GM11168 (cell line): ENCODE data around the gene NDRG2.
"Not testable (repeated sequence)": the region's sequence is repeated elsewhere in the genome, so short reads cannot be mapped to it uniquely, and the experiment has no call there.

ENCODE experiments used
- in situ Hi-C: fragments of 300-500 bp; cut with MboI; formaldehyde crosslinking; loops from one replicate; pipeline ENCODE4 v1.12.0; 2022; ENCODE audit warnings: low sequenced_read_pairs; ENCODE audit not compliant: unreplicated experiment

The NDRG2 gene

DNA sequence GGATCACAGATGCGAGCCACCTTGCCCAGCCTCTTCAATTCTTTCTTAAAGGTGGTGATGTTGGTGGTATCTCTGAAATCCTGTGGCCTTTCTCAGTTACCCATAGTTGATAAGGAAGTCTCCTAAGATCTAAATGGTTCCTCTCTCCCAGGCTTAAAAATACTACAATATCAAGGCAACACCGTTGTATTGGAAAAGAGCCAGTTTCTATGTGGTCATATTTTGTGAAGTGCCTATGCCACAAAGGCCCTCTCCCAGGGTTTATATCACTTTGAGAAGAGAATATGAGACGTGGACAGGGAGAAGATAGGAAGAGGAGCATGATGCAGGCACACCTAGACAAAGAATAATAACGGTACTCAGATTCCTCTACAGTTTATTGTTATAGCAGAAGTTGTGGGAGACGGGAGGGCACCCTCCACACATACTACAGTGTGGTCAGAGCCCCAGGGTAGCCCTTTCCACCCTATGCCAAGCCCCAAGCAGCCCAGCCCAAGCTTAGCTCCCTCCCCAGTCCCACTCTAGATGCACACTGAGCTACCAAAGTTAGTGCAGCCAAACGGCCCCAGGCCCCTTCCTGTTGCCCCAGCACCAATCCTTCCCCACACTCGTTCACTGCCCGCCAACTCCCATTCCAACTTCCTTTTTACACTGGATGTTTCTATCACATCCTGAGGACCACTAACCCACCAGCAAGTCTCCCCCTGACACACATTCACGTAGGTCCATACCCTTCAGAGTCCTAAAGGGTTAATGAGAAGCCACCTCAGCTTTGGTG, 8.3 kb downstream of the NDRG2 start:
- in situ Hi-C loops, result loop anchor here (10.0 kb wide), 1 partner anchor 78 kb away; the partner anchor contains the start of gene ZNF219

DNA sequence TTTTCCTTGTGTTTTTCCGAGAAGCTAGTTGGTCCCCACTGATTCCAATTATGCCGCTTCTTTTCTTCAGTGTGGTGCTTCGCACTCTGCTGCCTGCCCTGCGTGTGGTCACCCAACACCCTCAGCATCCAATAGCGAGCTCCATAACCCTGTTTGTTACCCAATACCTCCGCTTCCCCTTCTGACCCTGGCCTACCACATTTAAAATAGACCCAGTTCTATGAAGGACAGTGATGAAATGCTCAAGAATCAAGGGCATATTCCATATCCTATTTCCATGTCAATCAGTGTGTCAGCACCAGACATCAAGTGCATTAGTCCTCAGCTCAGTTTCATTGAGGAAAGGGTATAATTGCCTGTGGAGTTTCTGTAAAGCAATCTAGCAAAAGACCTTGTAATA, 9.5 kb downstream of the NDRG2 start:
- in situ Hi-C loops, result loop anchor here (10.0 kb wide), 1 partner anchor 79 kb away; the partner anchor contains the start of gene ZNF219

DNA sequence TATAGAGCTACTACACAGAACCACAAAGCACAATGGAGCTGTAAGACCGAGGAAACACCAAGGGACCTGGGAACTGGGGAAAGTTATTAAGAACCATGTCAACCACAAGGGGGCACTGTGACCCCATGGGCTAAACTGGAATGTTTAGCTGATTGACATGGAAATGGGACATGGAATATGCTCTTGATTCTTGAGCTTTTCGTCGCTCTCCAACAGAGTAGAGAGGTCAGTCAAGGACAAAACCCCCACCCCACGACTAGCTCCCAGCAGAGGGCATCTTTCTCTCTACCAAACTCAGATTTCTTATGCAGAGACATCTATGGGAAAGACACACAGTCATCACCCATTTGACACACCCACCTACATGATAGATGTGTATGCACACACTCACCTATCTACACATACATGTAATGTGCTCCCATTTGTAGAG, 10.1 kb downstream of the NDRG2 start:
- in situ Hi-C loops, result loop anchor here (10.0 kb wide), 1 partner anchor 80 kb away; the partner anchor contains the start of gene ZNF219

DNA sequence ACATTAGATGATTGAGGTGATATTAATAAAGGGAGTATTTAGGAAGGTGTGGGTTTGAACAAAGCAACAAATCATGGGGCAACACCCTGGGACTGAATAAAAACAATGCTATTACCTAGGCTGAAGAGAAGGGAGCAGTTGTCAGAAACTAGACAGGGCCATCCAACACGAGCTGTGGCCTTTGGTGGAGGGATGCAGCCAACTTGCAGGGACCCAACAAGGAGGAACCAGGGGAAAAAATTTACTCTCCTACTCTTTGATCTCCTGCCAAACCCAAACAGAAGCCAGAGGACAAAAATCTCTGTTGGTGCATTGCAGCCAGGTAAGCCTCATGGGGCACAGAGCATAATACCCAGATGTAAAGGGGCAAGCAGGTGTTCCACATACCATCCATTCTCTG, 13.7 kb downstream of the NDRG2 start:
- in situ Hi-C loops, result loop anchor here (10.0 kb wide), 1 partner anchor 84 kb away; the partner anchor contains the start of gene ZNF219

GRCh38 chr14:21009721-21010120, 15.1 kb downstream of the NDRG2 start:
- in situ Hi-C loops, result loop anchor here (10.0 kb wide), 1 partner anchor 85 kb away; the partner anchor contains the start of gene ZNF219

GRCh38 chr14:21003788-21004346, 21.0 kb downstream of the NDRG2 start:
- in situ Hi-C loops, result no loop called here

DNA sequence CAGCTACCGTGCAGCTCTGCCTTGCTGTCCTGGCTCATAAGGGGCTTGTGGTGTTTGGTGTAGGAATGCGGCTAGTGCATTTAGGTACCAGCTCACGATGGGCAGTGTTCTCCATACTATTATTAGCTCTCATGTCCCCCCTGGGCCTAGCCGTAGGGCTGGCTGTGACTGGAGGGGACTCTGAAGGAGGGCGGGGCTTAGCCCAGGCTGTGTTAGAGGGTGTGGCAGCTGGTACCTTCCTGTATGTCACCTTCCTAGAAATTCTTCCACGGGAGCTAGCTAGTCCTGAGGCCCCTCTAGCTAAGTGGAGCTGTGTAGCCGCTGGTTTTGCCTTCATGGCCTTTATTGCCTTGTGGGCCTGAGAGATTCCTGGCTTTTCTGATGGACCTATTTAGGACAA, 23.6 kb downstream of the NDRG2 start:
- in situ Hi-C loops, result no loop called here

DNA sequence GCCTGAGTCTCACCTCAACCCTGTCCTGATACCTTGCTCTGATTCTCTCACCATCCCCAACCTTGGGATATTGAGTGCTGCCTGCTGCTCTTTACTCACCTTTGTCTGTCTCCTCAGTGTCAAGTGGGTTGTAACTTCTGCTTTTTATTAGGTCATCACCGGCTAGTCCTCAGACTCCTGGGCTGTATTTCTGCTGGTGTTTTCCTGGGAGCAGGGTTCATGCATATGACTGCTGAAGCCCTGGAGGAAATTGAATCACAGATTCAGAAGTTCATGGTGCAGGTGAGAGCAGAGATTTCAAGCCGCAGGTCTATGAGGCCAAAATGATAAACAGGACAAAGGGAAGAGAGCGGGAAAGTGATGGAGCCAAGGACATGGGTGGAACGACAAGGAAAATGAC, 25.3 kb downstream of the NDRG2 start:
- in situ Hi-C loops, result loop anchor here (10.0 kb wide), 1 partner anchor 545 kb away; no protein-coding TSS in a partner anchor

- in situ Hi-C loops, result loop anchor here (10.0 kb wide), 1 partner anchor 546 kb away; no protein-coding TSS in a partner anchor
These were observed 26.0 kb downstream of the NDRG2 start, which contains the start of gene SLC39A2 for GRCh38 chr14:20998674-20999366. Gene SLC39A2 (plus strand): TSS chr14:20999293. CDS start chr14:20999447, 154 bp downstream.

GRCh38 chr14:20998139-20998538, 26.7 kb downstream of the NDRG2 start:
- in situ Hi-C loops, result loop anchor here (10.0 kb wide), 1 partner anchor 547 kb away; no protein-coding TSS in a partner anchor

DNA sequence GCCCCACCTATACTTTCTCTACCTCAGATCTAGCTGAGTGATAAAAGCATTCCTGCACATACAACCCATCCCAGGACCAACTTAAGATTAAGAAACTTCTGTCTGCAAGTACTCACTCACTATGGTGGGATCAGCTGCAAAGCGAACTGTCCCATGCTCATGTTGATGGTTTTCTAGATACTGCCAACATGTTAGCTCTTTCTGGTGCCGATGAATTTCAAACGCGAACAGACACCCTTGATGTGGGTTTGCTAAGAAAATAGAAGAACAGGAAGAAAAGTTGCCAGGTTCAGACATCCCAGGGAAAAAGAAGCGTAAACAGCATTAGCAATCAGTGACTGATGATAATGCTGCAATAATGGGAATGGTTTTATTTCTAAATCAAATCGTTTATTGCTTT, 27.3 kb downstream of the NDRG2 start:
- in situ Hi-C loops, result loop anchor here (10.0 kb wide), 1 partner anchor 547 kb away; no protein-coding TSS in a partner anchor

GRCh38 chr14:20997115-20997514, 27.7 kb downstream of the NDRG2 start:
- in situ Hi-C loops, result loop anchor here (10.0 kb wide), 1 partner anchor 548 kb away; no protein-coding TSS in a partner anchor

DNA sequence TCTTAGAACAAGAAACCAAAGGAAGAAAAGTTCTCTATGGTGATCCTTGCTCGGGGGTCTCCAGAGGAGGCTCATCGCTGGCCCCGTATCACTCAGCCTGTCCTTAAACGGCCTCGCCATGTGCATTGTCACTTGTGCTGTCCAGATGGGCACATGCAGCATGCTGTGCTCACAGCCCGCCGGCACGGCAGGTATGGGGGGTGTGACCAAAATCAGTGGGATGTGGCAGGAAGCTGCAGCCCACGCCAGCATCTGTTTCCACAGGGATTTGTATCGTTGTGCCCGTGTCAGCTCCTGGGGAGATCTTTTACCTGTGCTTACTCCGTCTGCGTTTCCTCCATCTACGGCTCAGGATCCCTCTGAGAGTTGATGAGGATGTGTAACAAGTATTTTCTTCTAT, 28.3 kb downstream of the NDRG2 start:
- in situ Hi-C loops, result loop anchor here (10.0 kb wide), 1 partner anchor 548 kb away; no protein-coding TSS in a partner anchor

DNA sequence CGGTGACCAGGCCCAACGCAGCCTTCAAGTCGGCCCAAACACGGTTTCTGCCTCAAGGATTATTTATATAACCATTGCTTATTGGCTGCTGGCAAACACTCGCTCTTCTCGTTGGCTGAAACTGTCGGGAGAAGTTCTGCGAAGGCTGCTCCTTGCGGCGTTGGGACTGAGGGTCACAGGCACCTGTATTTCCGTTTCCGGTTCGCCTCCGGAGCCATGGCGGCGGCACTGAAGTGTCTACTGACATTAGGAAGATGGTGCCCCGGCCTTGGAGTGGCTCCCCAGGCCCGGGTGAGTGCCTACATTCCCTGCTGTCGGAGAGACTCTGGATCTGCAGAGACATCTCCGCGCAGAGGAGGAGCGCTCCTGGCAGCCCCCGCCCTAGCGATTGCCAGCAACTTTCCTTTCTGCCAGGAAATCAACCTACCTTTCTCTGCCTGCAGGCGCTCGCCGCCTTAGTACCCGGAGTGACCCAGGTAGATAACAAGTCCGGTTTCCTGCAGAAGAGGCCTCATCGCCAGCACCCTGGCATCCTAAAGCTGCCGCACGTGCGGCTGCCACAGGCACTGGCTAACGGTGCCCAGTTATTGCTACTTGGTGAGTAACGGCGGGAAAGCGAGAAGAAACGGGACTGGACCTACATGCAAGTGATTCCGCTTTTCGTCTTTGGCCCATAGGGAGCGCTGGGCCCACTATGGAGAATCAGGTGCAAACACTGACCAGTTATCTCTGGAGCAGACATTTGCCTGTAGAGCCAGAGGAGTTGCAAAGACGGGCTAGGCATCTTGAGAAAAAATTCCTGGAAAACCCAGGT, 34.9 kb downstream of the NDRG2 start, which contains the start of gene METTL17:
TSS of gene METTL17 (plus strand) at position 194 of the 814 bp plus-strand sequence. CDS start at position 217, 23 bp downstream.
- in situ Hi-C loops, result loop anchor here (10.0 kb wide), 1 partner anchor 555 kb away; no protein-coding TSS in a partner anchor

DNA sequence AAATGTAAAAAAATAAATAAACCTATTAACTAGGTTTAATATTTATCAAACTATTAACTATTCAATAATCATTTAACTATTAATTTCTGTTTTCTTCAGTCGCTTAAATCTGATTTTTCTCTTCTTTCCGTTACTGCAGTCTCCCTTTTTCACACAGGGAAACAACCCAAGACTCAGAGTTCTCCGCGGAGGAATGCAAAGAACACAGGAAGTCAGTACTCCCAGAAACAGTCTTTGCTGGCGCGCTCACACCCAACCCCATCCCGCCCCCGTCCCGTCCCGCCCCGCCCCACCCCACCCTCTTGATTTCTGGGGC, 35.4 kb downstream of the NDRG2 start:
- in situ Hi-C loops, result no loop called here

GRCh38 chr14:20988717-20989470, 36.0 kb downstream of the NDRG2 start:
- in situ Hi-C loops, result no loop called here

DNA sequence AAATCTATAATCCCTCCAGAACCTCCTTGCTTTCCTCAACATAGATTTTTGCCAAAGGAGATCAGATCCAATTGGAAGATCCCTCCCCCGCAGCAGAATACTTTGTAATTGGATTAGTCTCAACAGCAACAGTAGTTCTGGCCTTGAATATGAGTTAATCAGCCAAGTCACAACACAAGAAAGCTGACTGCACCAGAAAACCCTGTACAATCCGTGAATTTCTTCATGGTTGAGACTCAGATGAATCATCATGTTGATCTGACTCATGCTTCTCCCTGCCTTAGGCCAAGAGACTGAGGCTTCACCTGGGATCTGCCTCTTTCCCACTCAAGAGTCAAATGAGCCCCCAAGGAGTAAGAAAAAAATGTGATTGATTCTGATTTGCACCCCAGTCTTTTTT, 38.0 kb downstream of the NDRG2 start:
- in situ Hi-C loops, result no loop called here

- in situ Hi-C loops, result not testable (repeated sequence)
These were observed 39.2 kb downstream of the NDRG2 start for GRCh38 chr14:20985650-20986049.
